ENCODE results near the gene MTRF1L. TPM values are rescaled to one million over a fixed set of nuclear protein-coding genes. Genes with fewer than 3 reads are reported as not detected.

The MTRF1L gene
- total and polyA plus RNA-seq, 2 of the 8 experiments (the other 6 are each of a cell fraction or from before 2014, with no cell fraction given): 4.5 to 26.5 TPM

DNA sequence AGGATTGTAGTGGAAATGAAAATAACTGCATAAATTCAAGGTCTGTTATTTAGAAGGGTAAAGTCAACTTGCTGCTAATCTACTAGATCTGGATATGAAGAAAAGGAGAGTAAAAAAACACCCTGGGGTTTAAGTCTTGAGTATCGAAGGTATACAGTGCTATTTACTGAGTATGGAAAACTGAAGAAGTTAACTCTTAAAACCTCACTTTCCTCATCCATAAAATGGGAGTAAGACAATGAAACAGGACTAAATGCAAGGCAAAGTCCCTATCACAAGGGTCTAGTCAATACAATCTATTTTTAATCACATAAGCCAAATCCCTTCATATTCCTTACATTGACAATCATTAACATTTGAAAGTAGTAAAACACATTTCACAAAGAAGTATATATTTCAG is 21.9 kb downstream of the MTRF1L start:
- WGBS, 2 experiments (ENCODE audit: extremely low coverage in 1 of 2, insufficient coverage in 1 of 2, insufficient read length in 1 of 2, insufficient replicate concordance in 2 of 2, low coverage in 1 of 2, low lambda C conversion rate in 2 of 2, missing lambda C conversion rate in 1 of 2): 80% methylated on average over 1 of the region's 1 CpG; no CpG with 5 or more reads in 1 of the 2 experiments
- H3K4me1 ChIP-seq (replicated peaks in 1 of 4; ENCODE audit: control insufficient read depth in 3 of 4, insufficient read depth in 4 of 4, low read length in 3 of 4): peaks cover 2 to 6% (median 4%) of the 10 kb centered on the region in 4 experiments; a peak in 3 of 7 replicates

More for the DNA sequence above, 21.9 kb downstream of the MTRF1L start:
- CTCF ChIA-PET (ENCODE audit: partially characterized antibody): no interaction called here
- no peak for DNase-seq (ENCODE audit: low read depth in 1 of 2, low spot score in 2 of 2)
- Histone ChIP-seq H4K91ac (replicated peaks; ENCODE audit: insufficient read length, low read length) (no peak overlapping the region), H4K20me1 (replicated peaks in 1 of 2; ENCODE audit: control insufficient read depth in 1 of 2, insufficient read depth in 2 of 2, low read length in 2 of 2) (peaks cover 8 to 19% of the 10 kb centered on the region in 2 experiments), H3K23me2 (ENCODE audit: low read depth, low read length) (peaks cover 5% of the 10 kb centered on the region), H4K8ac (ENCODE audit: extremely low read depth, insufficient read depth, low read length) (no peak overlapping the region), H3K18ac (ENCODE audit: extremely low read depth, low read length) (no peak overlapping the region), H3K14ac (ENCODE audit: insufficient read length) (no peak overlapping the region), H3K27ac (ENCODE audit: low read depth, low read length) (no peak overlapping the region), H3K36me3 (ENCODE audit: control insufficient read depth in 2 of 4, insufficient read depth in 4 of 4, low read length in 3 of 4) (peaks cover 0 to 38% (median 7%) of the 10 kb centered on the region in 4 experiments; a peak in 5 of 8 replicates), H3K23ac (ENCODE audit: insufficient read length) (no peak overlapping the region), H3K4ac (replicated peaks; ENCODE audit: insufficient read length, low read depth, low read length) (no peak overlapping the region), H3K9me3 (ENCODE audit: insufficient read depth in 2 of 2, low read depth in 1 of 2, low read length in 1 of 2) (no peaks in the 10 kb centered on the region), H2AFZ (ENCODE audit: low read length) (no peak overlapping the region), H2BK5ac (ENCODE audit: low read depth, low read length) (no peak overlapping the region), H2BK12ac (ENCODE audit: low read depth, low read length) (no peak overlapping the region), H4K5ac (ENCODE audit: insufficient read length, low read depth, low read length) (no peak overlapping the region), H2BK20ac (ENCODE audit: low read length) (no peak overlapping the region), H3K79me1 (ENCODE audit: low read depth, low read length) (no peaks in the 10 kb centered on the region), H3K79me2 (ENCODE audit: control insufficient read depth in 1 of 2, insufficient read depth in 2 of 2, low read length in 2 of 2) (peaks cover 62 to 91% of the 10 kb centered on the region in 2 experiments), H3K56ac (replicated peaks; ENCODE audit: insufficient read length, low read depth, low read length) (no peak overlapping the region), H3K4me2 (ENCODE audit: insufficient read depth in 1 of 2, low read depth in 2 of 2, low read length in 2 of 2) (peak overlapping the region; percentile 62 to 66), H3K4me3 (ENCODE audit: extremely low read depth in 1 of 4, insufficient read depth in 2 of 4, low read depth in 3 of 4, low read length in 4 of 4) (peak overlapping the region in 3 of 4 experiments; percentile 80 to 97 (median 82); a peak in 6 of 8 replicates), H3K27me3 (replicated peaks in 1 of 4; ENCODE audit: control insufficient read depth in 3 of 4, extremely low read depth in 1 of 4, insufficient read depth in 3 of 4, low read length in 3 of 4) (no peaks in the 10 kb centered on the region), H3K9ac (replicated peaks in 1 of 4; ENCODE audit: extremely low read depth in 1 of 4, low read depth in 3 of 4, low read length in 3 of 4) (peak overlapping the region in 1 of 4 experiments; percentile 33; a peak in 1 of 7 replicates), H2BK15ac (ENCODE audit: low read length) (no peak overlapping the region), H2BK120ac (replicated peaks; ENCODE audit: low read depth, low read length) (no peak overlapping the region), H2AK5ac (ENCODE audit: low read depth, low read length) (no peak overlapping the region)
- TF ChIP-seq KDM1A (IDR thresholded peaks at IDR 0.05; ENCODE audit: borderline replicate concordance, low read length): 0 out of 2 replicates have a peak, but pooled peaks have one; percentile 53
- no peak for TF ChIP-seq POU5F1 (IDR thresholded peaks at IDR 0.05; ENCODE audit: low read depth, low read length)
- POLR2A ChIA-PET (ENCODE audit: partially characterized antibody): interaction anchor here (1.4 kb wide), 1 partner anchor 15 kb away, joined by 3 read pairs; no protein-coding TSS in a partner anchor
- FAIRE-seq: no peak

All from H1 (cell line).